Activated T-cell treated with anti-CD3 and anti-CD28 coated beads, Interleukin-2, amount 50 U/mL, for 4 hours (primary cell): ENCODE data around the gene ARHGAP30. TPM values are rescaled to one million over a fixed set of nuclear protein-coding genes. Genes with fewer than 3 reads are reported as not detected.
"Not testable (repeated sequence)": the region's sequence is repeated elsewhere in the genome, so short reads cannot be mapped to it uniquely, and the experiment has no call there.

Source experiments
- ATAC-seq, 2 donors: fragments of 200-7000 bp; cut with Tn5 transposase; one replicate each; pipeline ENCODE4 v1.10.0; 2021
- DNase-seq: peaks from one replicate; pipeline ENCODE4 v3.0.0-alpha.2; 2020
- H3K27me3 Mint-ChIP-seq: one replicate; pipeline ENCODE4 v1.8.0; 2021; ENCODE audit warnings: low read depth, mixed read lengths
- H3K36me3 Mint-ChIP-seq: one replicate; pipeline ENCODE4 v1.8.0; 2022; ENCODE audit warnings: mixed read lengths; ENCODE audit not compliant: insufficient read depth
- H3K4me1 Mint-ChIP-seq: one replicate; pipeline ENCODE4 v1.8.0; 2021; ENCODE audit warnings: low read depth, mixed read lengths
- H3K4me3 Mint-ChIP-seq: one replicate; pipeline ENCODE4 v1.8.0; 2021; ENCODE audit warnings: mild to moderate bottlenecking, moderate library complexity, mixed read lengths
- H3K9me3 Mint-ChIP-seq: one replicate; pipeline ENCODE4 v1.8.0; 2021; ENCODE audit warnings: mixed read lengths
- total RNA-seq, 3 donors: library from RNA; stranded (reverse); gene quantifications; one replicate each; pipeline ENCODE4 v1.2.1, GENCODE V29; 2021

ARHGAP30 gene
- 100 to 1,000 TPM; 103 to 128 (median 106) TPM for total RNA-seq

- DNase-seq: peak; percentile 72
- Mint-ChIP-seq H3K4me1 (peaks cover 61% of the 10 kb centered on the region), H3K9me3 (no peaks in the 10 kb centered on the region), H3K36me3 (peaks cover 4% of the 10 kb centered on the region), H3K27me3 (no peaks in the 10 kb centered on the region), H3K4me3 (peak within 1 kb of the TSS; percentile 95)
- ATAC-seq: peak; percentile 74 to 81
Observed at GRCh38 chr1:161069731-161070270, at the start of gene ARHGAP30. ARHGAP30 (minus strand) TSS chr1:161069891; CDS start chr1:161069624, 267 bp downstream.

GRCh38 chr1:161117759-161118581 lies 48.3 kb upstream of the ARHGAP30 start, which contains the start of the genes NIT1 and PFDN2:
NIT1 (plus strand) TSS chr1:161118105; CDS start chr1:161118177, 72 bp downstream.
PFDN2 (minus strand) TSS chr1:161118037; CDS start chr1:161118026, 11 bp downstream.
- Mint-ChIP-seq H3K4me3 (peak within 1 kb of the TSS; percentile 95), H3K36me3 (peaks cover 38% of the 10 kb centered on the region), H3K27me3 (no peaks in the 10 kb centered on the region), H3K9me3 (no peaks in the 10 kb centered on the region), H3K4me1 (peaks cover 68% of the 10 kb centered on the region)
- ATAC-seq (peak; percentile 69 to 77), DNase-seq (peak; percentile 79)

- Mint-ChIP-seq H3K4me3 (peak overlapping the region; percentile 95), H3K4me1 (peaks cover 77% of the 10 kb centered on the region), H3K36me3 (peaks cover 33% of the 10 kb centered on the region)
- H3K9me3 Mint-ChIP-seq, ATAC-seq, H3K27me3 Mint-ChIP-seq, DNase-seq: not testable (repeated sequence)
Observed at GRCh38 chr1:161115961-161116360, 46.3 kb upstream of the ARHGAP30 start.

GRCh38 chr1:161115132-161115711 lies 45.5 kb upstream of the ARHGAP30 start:
- no peaks in the 10 kb centered on the region for H3K27me3 Mint-ChIP-seq
- peak overlapping the region; percentile 95 for H3K4me3 Mint-ChIP-seq
- DNase-seq: no peak
- peaks cover 29% of the 10 kb centered on the region for H3K36me3 Mint-ChIP-seq
- ATAC-seq: peak; percentile 23 to 35
- peaks cover 73% of the 10 kb centered on the region for H3K4me1 Mint-ChIP-seq
- no peaks in the 10 kb centered on the region for H3K9me3 Mint-ChIP-seq

GRCh38 chr1:161114556-161114955 lies 44.9 kb upstream of the ARHGAP30 start:
- ATAC-seq: no peak
- Mint-ChIP-seq H3K27me3 (no peaks in the 10 kb centered on the region), H3K36me3 (peaks cover 25% of the 10 kb centered on the region), H3K4me1 (peaks cover 67% of the 10 kb centered on the region), H3K9me3 (no peaks in the 10 kb centered on the region), H3K4me3 (peak overlapping the region; percentile 95)
- DNase-seq: no peak

- DNase-seq (no peak), ATAC-seq (no peak)
- no peak overlapping the region for H3K4me3 Mint-ChIP-seq
- H3K36me3 Mint-ChIP-seq: peaks cover 25% of the 10 kb centered on the region
- no peaks in the 10 kb centered on the region for H3K27me3 Mint-ChIP-seq
- no peaks in the 10 kb centered on the region for H3K9me3 Mint-ChIP-seq
- H3K4me1 Mint-ChIP-seq: peaks cover 61% of the 10 kb centered on the region
Observed at GRCh38 chr1:161113915-161114314, 44.2 kb upstream of the ARHGAP30 start.

- no peak overlapping the region for H3K4me3 Mint-ChIP-seq
- H3K9me3 Mint-ChIP-seq: no peaks in the 10 kb centered on the region
- peaks cover 26% of the 10 kb centered on the region for H3K36me3 Mint-ChIP-seq
- peaks cover 50% of the 10 kb centered on the region for H3K4me1 Mint-ChIP-seq
- H3K27me3 Mint-ChIP-seq: no peaks in the 10 kb centered on the region
- DNase-seq (no peak), ATAC-seq (no peak)
Observed at GRCh38 chr1:161111527-161111926, 41.8 kb upstream of the ARHGAP30 start.

GRCh38 chr1:161111117-161111516 lies 41.4 kb upstream of the ARHGAP30 start:
- ATAC-seq (no peak), DNase-seq (no peak)
- no peaks in the 10 kb centered on the region for H3K27me3 Mint-ChIP-seq
- H3K36me3 Mint-ChIP-seq: peaks cover 26% of the 10 kb centered on the region
- H3K4me1 Mint-ChIP-seq: peaks cover 50% of the 10 kb centered on the region
- no peak overlapping the region for H3K4me3 Mint-ChIP-seq
- H3K9me3 Mint-ChIP-seq: no peaks in the 10 kb centered on the region

- H3K27me3 Mint-ChIP-seq: no peaks in the 10 kb centered on the region
- peaks cover 22% of the 10 kb centered on the region for H3K36me3 Mint-ChIP-seq
- H3K4me1 Mint-ChIP-seq: peaks cover 21% of the 10 kb centered on the region
- no peak overlapping the region for H3K4me3 Mint-ChIP-seq
- no peaks in the 10 kb centered on the region for H3K9me3 Mint-ChIP-seq
- DNase-seq (no peak), ATAC-seq (no peak)
Observed at GRCh38 chr1:161106431-161106830, 36.7 kb upstream of the ARHGAP30 start.

- Mint-ChIP-seq H3K4me3 (no peak overlapping the region), H3K27me3 (no peaks in the 10 kb centered on the region), H3K36me3 (peaks cover 22% of the 10 kb centered on the region), H3K4me1 (peaks cover 32% of the 10 kb centered on the region), H3K9me3 (no peaks in the 10 kb centered on the region)
- no peak for ATAC-seq
- no peak for DNase-seq
Observed at GRCh38 chr1:161100556-161100955, 30.9 kb upstream of the ARHGAP30 start.

GRCh38 chr1:161099090-161099802 lies 29.6 kb upstream of the ARHGAP30 start:
- H3K27me3 Mint-ChIP-seq: no peaks in the 10 kb centered on the region
- H3K9me3 Mint-ChIP-seq: no peaks in the 10 kb centered on the region
- DNase-seq (no peak), ATAC-seq (no peak)
- H3K4me3 Mint-ChIP-seq: peak overlapping the region; percentile 81
- peaks cover 31% of the 10 kb centered on the region for H3K4me1 Mint-ChIP-seq
- peaks cover 22% of the 10 kb centered on the region for H3K36me3 Mint-ChIP-seq

GRCh38 chr1:161098210-161099068 lies 28.7 kb upstream of the ARHGAP30 start, which contains the start of gene KLHDC9:
KLHDC9 (plus strand) TSS chr1:161098361; CDS start chr1:161098536, 175 bp downstream.
- ATAC-seq (peak; percentile 68 to 75), DNase-seq (peak; percentile 38)
- peaks cover 22% of the 10 kb centered on the region for H3K36me3 Mint-ChIP-seq
- H3K4me3 Mint-ChIP-seq: peak within 1 kb of the TSS; percentile 81
- no peaks in the 10 kb centered on the region for H3K9me3 Mint-ChIP-seq
- H3K4me1 Mint-ChIP-seq: peaks cover 34% of the 10 kb centered on the region
- H3K27me3 Mint-ChIP-seq: no peaks in the 10 kb centered on the region

- Mint-ChIP-seq H3K36me3 (peaks cover 16% of the 10 kb centered on the region), H3K4me1 (peaks cover 49% of the 10 kb centered on the region), H3K9me3 (no peaks in the 10 kb centered on the region), H3K27me3 (no peaks in the 10 kb centered on the region), H3K4me3 (no peak overlapping the region)
- DNase-seq (no peak), ATAC-seq (no peak)
Observed at GRCh38 chr1:161096530-161096929, 26.8 kb upstream of the ARHGAP30 start.
